GM18873 (cell line): ENCODE data around the gene MKI67.
"Not testable (repeated sequence)": the region's sequence is repeated elsewhere in the genome, so short reads cannot be mapped to it uniquely, and the experiment has no call there.

Experiments
- ATAC-seq: cut with Tn5 transposase; IDR thresholded peaks from one replicate; pipeline ENCODE4 v1.9.1; 2021; ENCODE audit warnings: mild to moderate bottlenecking, moderate library complexity, moderate number of reproducible peaks; ENCODE audit not compliant: unreplicated experiment, low FRiP score

The MKI67 gene

DNA sequence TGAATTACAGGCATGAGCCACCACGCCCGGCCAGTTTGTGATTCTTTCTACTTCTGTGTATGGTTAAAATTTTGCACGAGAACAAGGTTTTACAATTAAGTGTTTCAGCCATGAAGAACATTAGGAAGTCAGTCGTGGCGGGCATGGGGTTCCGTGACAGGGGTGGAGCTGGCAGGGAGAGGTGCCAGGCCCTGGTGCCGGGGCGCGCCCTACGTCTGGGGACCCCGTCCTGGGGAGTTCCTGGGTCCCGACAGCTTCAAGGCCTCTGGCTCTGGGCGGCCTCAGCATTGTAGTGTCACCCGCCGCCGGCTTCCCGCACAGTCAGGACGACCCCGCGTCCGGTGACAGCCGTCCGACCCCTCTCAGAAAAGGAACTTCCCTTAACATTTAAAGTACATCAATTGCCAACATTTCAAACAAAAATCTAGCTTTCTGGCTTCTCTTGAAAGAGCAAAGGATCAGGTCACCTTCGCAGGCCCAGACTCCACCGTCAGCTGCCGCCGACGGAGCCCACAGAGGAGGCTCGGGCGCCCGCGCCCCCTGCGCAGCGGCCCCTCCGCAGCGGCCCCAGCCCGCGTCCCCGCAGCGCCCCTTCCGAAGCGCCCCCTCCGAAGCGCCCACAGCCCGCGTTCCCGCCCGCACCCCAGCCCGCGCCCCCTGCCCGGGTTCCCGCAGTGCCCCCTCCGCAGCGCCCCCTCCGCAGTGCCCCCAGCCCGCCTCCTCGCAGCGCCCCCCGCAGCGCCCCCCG is 23.2 kb upstream of the MKI67 start:
- no peak for ATAC-seq

DNA sequence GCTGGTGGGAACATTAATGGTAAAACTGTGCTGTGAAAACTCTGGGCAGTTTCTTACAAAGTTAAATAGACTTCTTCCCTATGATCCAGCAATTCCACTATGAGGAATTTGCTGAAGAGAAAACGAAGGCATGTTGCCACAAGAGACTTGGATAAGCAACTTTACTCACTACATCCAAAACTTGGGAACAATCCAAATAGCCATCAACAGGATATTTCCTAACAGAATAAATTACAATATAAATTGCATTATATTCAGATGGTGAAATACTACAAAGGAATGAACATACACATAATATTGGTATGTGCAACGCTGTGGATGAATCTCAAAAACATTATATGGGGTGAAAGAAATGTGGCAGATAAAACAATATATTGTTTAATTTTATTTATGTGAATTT is 21.4 kb upstream of the MKI67 start:
- no peak for ATAC-seq

DNA sequence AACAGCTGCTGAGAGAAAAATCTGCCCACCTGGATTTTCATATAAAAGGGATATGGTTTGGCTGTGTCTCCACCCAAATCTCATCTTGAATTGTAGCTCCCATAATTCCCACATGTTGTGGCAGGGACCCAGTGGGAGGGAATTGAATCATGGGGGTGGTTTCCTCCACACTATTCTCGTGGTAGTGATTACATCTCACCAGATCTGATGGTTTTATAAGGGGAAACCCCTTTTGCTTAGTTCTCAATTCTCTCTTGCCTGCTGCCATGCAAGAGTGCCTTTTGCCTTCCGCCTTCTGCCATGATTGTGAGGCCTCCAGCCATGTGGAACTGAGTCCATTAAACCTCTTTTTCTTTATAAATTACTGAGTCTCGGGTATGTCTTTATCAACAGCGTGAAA is 20.8 kb upstream of the MKI67 start:
- ATAC-seq: no peak

DNA sequence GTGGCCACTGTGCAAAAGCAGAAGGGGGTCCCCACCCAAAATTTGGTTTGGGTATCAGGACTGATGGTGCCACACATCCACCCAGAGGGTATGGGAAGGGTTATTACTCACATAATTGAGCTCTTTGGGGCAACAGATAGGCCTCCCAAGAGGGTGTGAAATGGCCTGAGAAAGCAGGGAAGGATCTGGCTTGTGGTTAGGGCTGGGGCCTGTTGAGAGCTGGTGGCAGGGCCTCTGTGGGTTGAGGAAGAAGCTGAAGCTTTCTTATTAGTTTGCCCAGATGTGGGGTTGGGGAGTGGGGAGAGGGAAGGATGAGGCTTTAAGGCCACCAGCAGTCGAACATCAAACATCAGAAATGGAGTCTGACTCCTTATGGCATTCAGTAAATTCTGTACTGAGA is 18.3 kb upstream of the MKI67 start:
- ATAC-seq: no peak

DNA sequence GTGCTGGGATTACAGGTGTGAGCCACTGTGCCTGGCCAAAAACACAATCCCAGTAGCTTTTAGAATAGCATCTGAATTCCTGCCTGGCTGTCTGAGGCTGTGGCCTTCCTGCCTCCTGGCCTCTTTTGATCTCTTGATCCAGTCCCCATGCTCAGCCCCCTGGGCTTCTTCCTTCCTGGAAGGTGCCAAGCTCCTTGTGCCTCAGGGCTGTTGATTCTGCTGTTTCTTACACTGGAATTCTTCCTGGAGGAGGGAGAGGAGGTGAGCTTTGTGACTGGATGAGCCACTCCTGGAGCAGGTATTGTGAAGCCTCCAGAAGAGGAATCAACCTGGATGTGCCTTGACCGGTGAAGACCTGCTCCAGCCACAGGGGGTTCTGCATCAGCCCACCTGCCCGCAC is 17.3 kb upstream of the MKI67 start:
- no peak for ATAC-seq

DNA sequence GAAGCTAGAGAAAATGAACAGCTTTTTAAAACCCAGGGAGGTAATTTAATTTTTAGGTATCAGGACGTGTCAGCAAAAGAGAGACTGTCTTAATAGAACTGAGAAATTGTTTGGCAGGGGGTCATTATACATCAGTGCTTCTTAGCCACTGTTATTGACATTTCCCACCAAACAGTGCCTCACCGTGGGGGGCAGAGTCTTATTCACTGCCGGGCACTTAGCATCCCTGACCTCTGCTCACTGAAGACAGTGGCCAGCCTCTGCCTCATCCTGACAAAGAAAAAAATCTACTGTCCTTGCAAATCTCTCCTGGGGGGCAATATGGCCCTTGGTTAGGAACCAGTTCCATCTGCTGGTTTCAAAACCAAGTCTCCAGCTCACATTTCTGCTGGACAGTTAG is 14.2 kb upstream of the MKI67 start:
- ATAC-seq: no peak

DNA sequence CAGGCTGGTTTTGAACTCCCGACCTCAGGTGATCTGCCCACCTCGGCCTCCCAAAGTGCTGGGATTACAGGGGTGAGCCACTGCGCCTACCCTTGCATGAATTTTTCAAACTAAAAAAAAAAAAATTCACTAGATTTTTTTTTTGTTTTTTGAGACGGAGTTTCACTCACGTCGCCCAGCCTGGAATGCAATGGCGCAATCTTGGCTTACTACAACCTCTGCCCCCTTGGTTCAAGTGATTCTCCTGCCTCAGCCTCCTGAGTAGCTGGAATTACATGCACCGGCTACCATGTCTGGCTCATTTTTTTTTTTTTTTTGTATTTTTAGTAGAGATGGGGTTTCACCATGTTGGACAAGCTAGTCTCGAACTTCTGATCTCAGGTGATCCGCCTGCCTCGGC is 12.2 kb upstream of the MKI67 start:
- not testable (repeated sequence) for ATAC-seq

DNA sequence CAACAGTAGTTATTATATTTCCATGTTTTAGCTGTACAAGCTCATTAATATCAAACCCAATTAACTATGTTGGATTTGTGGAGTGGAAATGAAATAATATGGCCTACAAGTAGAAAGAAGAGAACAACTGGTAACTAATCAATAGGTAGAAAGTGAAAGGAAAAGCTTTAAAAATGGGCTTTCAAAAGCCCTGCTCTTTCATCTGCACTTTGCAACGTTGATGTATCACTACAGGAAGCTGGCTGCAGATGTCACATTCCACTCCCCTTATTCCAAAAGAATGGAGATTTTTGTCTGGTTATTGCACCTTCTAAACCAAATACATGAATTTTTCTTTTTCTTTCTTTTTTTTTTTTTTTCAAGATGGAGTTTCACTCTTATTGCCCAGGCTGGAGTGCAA is 11.7 kb upstream of the MKI67 start:
- ATAC-seq: no peak

DNA sequence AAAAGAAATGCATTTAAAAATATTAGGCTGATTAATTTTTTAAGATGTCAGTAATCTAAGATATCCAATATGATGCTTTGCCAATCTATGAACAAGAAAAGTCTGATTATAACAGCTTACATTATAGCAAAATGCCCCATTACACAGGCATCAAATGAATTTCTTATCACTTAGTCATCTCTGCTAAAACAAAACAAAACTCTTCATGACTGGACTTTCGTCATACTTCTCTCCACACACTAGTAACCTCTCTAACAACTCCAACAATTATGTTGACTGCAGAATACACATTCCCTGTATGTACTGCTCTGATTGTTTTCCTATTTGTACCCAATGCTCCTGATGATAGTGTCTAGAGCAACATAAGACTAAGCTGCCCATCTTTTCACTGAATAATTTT is 3.8 kb upstream of the MKI67 start:
- no peak for ATAC-seq

DNA sequence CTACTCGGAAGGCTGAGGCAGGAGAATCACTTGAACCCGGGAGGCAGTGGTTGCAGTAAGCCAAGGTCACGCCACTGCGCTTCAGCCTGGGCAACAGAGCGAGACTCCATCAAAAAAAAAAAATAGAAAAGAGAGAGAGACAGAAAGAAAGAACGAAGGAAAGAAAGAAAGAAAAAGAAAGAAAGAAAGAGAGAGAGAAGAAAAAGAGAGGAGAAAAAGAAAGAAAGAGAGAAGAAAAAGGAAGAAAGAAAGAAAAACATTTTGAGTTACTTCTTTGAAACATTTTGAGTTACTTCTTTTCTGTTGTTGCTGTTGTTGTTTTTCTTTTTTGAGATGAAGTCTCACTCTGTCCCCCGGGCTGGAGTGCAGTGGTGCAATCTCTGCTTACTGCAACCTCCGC is 2.4 kb upstream of the MKI67 start:
- ATAC-seq: no peak

DNA sequence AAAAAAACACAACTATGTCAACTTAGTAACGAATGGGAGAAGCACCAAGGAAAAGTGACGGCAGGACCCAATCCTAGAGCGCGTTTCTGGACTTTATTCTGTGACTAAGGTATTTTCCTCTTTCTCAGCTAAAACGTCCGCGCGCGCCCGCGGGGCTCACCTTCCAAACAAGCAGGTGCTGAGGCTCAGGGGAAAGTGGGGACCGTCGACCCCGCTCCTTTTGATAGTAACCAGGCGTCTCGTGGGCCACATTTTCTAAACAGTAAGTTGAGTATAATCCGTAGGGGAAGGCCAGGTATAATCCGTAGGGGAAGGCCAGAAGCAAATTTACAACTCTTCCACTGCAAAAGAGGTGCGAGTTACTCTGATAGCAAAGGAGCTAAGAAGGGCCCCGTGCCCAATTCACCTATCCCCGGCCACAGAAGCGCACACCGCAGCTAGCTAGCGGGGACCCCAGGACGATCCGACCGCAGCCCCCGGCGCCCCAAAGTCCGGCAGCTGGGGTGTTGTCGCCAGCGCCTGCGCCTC is 743 bp downstream of the MKI67 start:
- ATAC-seq: no peak

DNA sequence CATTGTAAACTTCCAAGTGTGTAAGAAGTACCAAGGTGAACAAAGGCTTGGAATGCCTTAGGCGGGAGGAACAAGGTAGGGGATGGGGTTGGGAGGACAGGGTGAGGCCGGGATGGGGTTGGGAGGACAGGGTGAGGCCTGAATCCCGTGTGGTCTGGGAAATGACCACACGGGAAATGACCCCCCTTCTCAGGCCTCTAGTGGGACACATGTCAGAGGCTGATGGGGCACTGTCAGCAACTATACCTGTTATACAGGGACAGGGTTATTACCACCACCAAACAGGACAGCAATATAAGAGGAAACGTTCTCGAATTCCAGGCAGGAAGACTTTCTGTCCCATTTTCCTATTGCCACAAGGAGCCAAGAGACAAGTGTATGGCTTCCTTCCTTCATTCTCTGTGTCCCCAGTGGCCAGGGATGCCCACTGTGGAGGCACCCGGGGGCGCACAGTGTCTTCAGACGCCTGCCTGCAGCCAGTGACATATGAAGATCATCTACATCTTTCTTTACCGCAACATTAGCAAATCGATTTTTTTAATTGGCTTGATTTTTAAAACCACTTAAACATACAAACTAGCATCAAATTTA is 1.3 kb downstream of the MKI67 start:
- ATAC-seq: no peak

DNA sequence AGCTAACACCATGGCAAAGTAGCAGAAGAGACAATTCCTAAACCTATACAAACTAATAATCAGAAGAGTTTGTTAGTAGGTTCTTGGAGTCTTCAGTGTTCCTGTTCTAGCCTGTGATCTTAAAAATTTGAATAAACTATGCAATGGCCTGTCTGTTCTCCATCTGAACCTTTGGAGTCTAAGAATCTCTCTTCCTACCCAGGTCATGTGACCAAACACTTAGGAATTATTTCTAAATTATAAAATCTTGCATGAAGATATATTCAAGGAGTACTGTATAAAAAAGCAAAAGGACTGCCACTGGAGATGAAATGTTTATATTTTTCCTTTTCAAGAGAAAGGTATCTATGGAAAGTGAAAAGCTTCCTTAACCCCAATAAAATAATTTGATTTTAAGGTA is 2.4 kb downstream of the MKI67 start:
- no peak for ATAC-seq

DNA sequence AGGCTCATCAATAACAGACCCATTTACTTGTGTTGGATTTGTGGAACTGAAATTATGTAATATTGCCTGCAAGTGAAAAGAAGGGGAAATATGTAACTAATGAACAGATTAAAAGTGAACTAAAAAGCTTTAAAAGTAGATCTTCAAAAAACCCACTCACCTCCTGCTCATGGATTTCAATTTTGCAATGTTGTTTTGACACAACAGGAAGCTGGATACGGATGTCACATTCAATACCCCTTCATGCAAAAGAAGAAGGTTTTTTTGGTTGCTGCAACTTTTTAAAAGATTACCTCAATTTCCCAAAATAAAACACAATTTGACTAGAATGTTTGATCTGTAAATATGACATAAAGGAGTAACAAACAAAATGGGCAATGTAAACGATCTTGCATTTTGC is 3.3 kb downstream of the MKI67 start:
- no peak for ATAC-seq

DNA sequence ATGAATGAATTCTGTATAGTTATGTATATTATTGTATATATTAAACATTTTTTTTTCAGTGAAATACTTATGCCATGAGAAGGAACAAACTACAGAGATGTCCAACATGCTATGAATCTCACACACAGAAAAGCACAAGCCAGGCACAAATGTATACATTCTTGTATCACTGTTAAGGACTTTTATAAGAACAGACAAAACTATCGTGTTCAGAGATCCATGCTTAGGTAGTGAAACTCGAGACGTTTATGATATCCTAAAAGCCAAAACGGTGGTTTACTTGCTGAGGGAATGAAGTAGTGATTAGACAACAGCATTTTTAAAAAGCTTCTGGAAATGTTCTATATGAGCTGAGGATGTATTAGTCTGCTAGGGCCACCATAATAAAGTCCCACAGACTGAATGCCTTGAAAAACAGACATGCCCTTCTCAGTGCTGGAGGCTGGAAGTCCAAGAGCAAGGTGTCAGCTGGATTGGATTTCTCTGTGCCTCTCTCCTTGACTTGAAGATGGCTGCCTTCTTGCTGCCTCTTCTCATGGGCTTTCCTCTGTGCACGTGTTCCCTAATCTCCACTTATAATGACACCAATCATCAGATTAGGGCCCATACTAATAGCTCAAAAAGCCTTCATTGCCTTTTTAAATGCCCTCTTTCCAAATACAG is 4.3 kb downstream of the MKI67 start:
- no peak for ATAC-seq

DNA sequence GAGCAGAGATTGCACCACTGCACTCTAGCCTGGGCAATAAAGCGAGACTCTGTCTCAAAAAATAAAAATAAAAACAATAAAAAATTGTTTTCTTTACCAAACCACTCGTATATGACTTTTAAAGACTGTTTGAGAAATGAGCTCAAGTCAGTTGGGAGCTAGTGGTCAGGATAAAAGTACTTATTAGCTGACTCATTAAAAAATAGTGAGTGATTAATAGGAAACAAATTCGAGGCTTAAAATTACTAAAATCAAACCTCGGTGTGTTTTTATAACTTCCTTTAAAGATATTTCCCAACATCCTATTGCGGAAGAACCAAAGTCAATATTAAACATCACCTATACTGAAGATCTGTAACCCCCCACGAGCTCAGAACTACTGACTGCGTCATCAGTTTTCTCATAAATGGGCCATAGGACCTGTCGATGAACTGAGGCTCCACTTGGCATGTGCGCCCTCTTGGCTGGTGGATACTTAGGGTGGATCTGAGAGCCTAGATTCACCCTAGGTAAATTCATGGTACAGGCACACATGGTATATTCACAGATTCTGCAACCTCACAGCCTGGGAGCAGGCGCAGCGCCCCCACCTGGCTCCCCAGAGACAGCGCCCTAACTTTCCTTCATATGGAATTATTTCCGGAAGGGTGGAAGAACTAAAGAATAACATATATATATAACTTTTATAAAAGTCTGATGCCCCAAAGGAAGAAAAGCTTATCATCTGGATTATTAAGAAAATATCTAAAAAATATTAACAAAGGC is 9.2 kb downstream of the MKI67 start:
- no peak for ATAC-seq

DNA sequence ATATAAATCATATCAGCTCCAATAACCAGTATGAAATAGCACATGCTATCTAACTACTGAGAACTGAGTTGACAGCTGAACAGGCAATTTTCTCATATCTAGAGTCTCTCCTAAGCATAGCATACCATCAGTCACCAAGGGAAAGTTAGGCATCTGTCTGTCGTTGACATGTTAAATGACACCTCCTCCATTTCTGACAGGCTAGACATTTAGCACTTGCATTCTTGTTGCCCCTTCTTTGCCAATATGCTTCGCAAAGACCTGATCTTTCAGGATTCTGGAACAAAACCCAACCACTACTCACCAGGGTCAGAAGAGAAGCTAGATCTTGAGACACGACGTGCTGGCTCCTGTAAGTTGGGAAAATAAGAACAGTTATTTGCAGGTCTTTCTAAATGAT is 10.0 kb downstream of the MKI67 start:
- no peak for ATAC-seq

DNA sequence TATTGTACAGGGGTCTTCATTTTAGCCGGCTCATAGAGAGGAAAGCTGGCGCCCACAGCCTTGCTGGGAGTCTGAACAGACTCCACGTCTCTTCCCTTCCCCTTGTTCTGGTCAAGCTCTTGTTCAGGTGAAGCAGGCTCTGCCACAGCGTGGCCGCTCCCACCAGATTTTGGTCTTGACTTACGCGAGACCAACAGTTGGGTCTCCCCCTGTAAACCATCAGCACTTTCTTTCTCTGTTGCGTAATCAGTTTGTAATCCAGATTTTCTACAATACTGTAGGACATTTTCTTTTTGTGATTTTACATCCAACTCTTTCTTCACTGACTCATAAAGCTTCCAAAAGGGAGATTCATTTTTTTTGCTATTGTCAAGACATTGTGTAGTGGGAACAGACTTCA is 10.9 kb downstream of the MKI67 start:
- ATAC-seq: no peak

DNA sequence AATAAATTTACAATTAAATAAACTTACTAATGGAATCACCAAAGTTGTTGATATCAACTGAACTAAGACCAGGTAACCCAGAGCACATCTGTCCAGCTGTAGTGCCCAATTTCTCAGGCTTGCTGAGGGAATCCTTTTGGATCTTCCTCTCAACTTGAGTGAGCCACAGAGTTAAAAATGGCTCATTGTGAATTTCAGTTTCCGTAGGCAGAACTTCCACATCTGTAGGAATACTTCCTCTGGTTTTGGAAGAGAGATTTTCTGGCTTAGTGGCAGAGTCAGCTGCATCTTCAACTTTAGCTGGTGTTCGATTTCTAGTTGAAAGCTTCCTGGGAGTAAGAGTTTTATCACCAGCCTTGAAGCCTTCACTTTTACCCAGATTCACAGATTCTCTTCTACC is 11.3 kb downstream of the MKI67 start:
- no peak for ATAC-seq

DNA sequence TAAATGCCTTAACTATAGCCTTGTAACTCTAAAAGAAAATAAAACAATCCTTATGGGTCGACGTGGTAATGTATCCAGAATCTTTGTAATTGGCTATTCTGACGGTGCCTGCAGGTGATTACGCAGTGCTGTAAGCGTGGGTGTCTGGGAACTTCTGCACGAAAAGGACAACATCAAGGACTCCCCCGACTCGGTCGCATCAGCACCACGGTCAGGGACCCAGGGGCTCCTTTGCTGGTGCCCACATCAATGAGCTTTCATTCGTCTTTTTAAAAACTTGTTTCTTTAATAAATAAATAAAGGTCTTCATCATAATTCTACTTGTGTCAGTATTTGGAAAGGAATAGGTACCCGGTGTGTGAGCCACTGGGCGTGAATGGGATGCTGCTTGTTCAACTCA is 13.2 kb downstream of the MKI67 start:
- no peak for ATAC-seq

DNA sequence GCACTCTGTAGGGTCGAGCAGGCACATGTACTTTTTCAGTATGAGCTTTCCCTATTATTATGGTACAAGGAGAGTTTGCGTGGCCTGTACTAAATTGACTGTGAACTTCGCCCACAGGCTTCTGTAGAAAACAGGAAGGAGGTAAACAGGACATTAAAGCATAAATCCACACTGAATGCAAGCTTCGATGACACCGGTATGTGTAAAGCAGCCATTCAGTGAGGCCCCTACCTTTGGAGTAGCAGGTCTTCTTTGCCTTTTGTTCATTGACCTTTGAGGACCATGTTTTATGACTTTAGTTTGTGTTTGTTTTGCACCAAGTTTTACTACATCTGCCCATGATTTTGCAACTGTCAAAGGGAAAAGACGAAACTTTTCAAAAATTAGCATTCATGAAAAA is 14.5 kb downstream of the MKI67 start:
- ATAC-seq: no peak
